Left lobe of liver (tissue), 2 donors: ENCODE results near the gene PAK6. TPM values are rescaled to one million over a fixed set of nuclear protein-coding genes. Genes with fewer than 3 reads are reported as not detected.

Source experiments
- ATAC-seq: fragments of 200-7000 bp; cut with Tn5 transposase; one replicate; pipeline ENCODE4 v1.9.1; 2020; ENCODE audit warnings: mild to moderate bottlenecking, moderate library complexity
- DNase-seq: peaks from one replicate; pipeline ENCODE4 v3.0.0-alpha.2; 2020; ENCODE audit warnings: low spot score
- total RNA-seq: library from RNA; stranded (reverse); gene quantifications from one replicate; pipeline ENCODE4 v1.2.1, GENCODE V29; 2021
- donor health status: DM: no; HTN: no; CAD: no; lungs with moderate emphysema.
- donor health status: DM: no; HTN: yes; CAD: no.

The PAK6 gene
- total RNA-seq, 1 donor from 2014 or later, result not detected

GRCh38 chr15:40254452-40254851 is 15.6 kb downstream of the PAK6 start:
- DNase-seq (no peak), ATAC-seq (no peak)

- ATAC-seq, result no peak
These were observed 16.2 kb downstream of the PAK6 start for GRCh38 chr15:40255033-40255432.

DNA sequence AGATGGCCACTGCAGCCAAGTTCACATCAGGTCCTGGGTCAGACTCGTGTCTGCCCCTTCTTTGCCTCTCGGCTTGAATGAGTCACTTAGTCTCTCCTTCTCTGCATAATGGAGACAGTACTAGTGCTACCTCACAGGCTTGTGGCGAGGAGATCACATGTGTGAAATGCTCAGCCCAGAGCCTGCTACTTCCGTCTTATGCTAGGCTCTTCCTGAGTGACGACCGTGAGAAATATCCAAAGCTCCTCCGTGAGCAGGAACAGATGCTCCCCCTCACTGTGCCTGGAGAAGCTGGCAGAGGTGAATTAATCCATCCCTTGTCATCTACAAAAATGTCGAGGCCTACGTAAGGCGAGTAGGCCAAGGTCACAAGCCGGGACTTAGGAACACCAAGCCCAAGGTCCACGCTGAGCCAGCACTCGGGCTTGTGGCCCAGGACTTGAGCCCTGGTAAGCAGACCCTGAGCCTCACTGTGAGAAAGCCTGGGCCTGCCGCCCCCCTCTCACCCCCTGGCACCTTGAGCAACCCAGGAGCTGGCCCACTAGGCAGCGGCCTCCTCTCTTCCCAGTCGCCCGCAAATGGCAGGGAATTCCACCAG is 17.9 kb downstream of the PAK6 start:
- DNase-seq (no peak), ATAC-seq (no peak)

More at GRCh38 chr15:40255033-40255432, 16.2 kb downstream of the PAK6 start:
- no peak for DNase-seq

- ATAC-seq (no peak), DNase-seq (no peak)
These were observed 19.0 kb downstream of the PAK6 start for GRCh38 chr15:40257656-40258450.

DNA sequence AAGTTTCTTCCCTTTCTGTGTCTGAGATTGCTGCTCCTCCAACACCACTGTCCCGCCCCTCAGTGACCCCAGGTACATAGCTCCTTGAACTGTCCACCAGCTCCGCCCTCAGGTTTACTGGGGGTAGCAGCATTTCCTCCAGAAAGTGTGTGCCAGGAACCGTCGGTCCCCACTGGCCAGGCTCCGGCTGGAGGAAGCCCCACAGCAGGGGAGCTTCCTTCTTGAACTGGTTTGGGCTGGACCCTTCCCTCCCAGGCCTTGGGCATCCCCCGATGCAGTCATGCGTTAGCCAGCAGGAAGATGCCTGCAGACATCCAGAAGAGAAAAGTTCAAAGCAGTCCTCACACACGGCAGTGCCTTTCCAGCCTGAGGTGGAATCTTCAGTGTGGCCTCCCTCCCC is 19.7 kb downstream of the PAK6 start:
- ATAC-seq (no peak), DNase-seq (no peak)

GRCh38 chr15:40259021-40259420 is 20.2 kb downstream of the PAK6 start:
- ATAC-seq (no peak), DNase-seq (no peak)

DNA sequence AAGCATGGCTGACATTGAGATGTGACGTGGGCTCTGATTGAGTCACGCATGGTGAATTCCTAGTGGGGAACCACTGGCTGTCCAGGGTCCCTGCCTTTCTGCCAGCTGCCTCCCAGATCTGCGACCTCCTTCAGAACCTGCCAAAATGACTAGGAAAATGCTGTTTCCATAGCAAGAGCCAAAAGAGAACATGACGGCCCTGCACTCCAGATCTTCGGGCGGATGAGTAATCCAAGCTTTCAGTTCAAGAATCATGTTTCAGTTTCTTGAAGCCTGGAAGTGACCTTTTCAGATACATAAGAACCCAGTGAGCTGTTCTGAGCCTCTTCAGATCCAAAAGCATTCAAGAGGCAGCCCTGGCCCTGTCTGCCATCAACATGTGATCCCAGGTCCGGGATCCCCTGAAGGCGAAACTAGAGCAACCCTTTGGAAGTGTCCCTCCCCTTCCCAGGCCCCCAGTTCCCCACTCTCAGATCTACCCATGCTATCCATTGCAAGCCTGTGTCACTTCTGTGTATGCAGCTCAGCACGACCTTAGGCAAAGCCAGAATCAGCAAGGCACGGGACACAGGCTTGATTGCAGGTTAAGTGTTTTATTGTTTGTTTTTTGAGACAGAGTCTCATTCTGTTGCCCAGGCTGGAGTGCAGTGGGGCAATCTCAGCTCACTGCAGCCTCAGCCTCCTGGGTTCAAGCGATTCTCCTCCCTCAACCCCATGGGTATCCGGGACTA is 24.3 kb downstream of the PAK6 start:
- DNase-seq, result no peak
- ATAC-seq, result no peak

DNA sequence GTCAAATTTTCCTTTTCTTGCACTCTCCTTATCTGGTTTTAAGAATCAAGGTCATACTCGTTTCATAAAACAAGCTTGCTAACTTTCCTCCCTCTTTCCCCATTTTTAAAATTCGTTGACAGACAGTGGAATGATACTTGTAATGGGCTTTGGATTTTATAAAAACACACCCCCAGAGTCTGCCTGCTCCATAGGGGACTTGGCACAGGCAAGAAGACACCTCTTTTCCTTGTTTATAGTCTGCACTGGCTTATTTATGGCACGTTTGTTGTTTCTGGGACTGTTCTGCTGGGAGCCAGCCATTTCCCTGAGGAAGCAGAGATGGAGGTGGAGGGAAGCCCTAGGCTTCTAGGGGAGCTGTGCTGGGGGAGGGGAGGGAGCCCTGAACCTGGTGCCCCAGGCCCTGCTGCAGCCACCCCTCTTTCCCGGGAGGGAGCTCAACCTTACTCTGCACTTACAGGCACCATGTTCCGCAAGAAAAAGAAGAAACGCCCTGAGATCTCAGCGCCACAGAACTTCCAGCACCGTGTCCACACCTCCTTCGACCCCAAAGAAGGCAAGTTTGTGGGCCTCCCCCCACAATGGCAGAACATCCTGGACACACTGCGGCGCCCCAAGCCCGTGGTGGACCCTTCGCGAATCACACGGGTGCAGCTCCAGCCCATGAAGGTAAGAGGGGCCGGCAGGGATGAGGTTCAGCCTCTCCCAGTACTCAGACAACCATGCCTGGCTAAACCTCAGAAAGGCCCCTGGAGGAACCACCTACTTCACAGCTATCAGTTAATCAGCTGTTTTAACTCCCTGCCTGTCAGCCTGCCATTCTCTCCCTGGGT is 25.7 kb downstream of the PAK6 start:
- DNase-seq, result no peak
- no peak for ATAC-seq

- ATAC-seq, result no peak
These were observed 26.5 kb downstream of the PAK6 start for GRCh38 chr15:40265355-40265754.

GRCh38 chr15:40265875-40266274 is 27.0 kb downstream of the PAK6 start:
- no peak for ATAC-seq
- no peak for DNase-seq

More at GRCh38 chr15:40265355-40265754, 26.5 kb downstream of the PAK6 start:
- DNase-seq, result no peak

- DNase-seq (no peak), ATAC-seq (no peak)
These were observed 28.0 kb downstream of the PAK6 start for GRCh38 chr15:40266828-40267304.

- DNase-seq (no peak), ATAC-seq (no peak)
These were observed 28.8 kb downstream of the PAK6 start for GRCh38 chr15:40267670-40268069.

GRCh38 chr15:40269604-40270003 is 30.7 kb downstream of the PAK6 start:
- no peak for DNase-seq
- no peak for ATAC-seq

GRCh38 chr15:40270246-40270995 is 31.6 kb downstream of the PAK6 start:
- no peak for DNase-seq
- ATAC-seq, result no peak

DNA sequence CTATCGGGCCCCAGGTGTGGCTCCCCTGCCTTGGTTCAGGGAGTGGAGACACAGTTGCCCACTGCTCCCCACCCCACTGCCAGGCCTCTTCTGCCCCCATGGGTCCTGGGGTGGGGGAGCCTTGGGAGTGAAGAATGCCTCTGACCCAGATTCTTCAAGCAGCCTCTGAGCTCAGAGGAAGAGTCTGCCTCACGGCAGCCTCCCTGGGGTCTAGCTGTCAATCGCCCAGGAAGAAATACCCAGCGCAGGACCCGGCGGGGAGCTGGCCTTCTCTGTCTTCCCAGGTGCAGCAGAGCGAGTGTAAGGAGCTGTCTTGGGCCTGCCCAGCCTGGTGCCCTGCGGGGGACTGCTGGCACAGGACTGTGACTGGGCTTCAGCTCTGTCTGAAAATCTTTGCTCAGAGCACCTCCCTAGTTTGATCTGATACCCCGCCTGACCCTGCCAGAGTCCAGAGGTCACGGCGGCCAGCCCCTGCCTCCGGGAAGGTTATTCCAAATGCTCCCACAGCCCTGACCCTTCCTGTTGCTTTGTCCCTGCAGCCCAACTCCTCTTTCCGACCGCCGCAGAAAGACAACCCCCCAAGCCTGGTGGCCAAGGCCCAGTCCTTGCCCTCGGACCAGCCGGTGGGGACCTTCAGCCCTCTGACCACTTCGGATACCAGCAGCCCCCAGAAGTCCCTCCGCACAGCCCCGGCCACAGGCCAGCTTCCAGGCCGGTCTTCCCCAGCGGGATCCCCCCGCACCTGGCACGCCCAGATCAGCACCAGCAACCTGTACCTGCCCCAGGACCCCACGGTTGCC is 33.0 kb downstream of the PAK6 start:
- DNase-seq (no peak), ATAC-seq (peak; percentile 47)

DNA sequence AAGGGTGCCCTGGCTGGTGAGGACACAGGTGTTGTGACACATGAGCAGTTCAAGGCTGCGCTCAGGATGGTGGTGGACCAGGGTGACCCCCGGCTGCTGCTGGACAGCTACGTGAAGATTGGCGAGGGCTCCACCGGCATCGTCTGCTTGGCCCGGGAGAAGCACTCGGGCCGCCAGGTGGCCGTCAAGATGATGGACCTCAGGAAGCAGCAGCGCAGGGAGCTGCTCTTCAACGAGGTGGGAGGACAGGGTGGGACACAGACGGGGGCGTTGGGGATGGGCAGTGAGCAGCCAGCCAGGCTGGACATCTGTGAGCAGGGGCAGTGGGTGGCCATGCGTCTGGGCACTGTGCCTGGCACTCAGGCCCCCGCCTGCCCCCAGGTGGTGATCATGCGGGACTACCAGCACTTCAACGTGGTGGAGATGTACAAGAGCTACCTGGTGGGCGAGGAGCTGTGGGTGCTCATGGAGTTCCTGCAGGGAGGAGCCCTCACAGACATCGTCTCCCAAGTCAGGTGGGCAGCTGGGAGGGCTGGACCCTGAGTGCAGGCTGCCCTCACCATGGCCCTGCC is 33.7 kb downstream of the PAK6 start:
- DNase-seq (no peak), ATAC-seq (peak; percentile 52)

- DNase-seq (no peak), ATAC-seq (no peak)
These were observed 34.6 kb downstream of the PAK6 start for GRCh38 chr15:40273428-40273827.

DNA sequence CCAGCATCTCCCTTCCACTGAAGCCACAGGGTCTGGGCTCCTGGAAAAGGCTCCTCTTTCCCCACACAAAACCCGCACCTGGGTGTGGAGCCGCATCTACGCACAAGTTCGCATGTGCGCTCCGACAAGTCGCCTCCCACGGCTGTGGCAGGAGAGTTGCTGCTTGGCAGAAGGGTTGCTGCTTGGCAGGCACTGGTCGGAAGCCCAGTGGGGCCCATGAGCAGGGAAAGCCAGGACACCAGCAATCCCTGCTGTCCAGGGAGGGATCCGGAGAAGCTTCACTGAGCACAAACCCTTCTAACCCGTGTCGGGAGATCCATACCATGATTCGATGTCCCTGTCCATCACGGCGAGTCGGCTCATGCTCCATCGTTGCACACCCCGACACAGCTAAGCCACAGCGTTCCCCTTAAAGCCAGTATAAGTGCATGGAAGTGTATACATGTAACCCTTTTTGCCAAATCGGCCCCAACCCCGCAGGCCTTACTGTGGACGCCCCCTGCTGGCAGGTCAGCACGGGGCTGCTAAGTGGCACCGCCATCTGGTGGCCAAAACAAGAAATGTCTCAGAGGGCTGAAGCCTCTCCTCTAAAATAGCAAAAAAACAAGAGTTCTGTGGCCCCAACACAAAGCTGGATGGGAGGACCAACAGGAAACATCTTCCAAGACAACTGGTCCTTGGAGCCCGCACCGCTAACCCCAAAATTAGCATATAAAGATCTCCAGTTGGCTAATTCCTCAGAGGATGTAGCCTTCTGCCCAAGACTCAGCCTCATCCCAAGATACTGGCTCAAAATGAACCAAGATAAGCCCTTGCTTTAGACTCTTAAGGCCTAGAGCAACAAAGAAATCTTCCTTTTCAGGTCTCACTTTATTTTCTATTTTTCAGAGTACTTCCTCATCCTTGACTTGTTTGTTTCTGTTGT is 35.7 kb downstream of the PAK6 start:
- peak; percentile 83 for DNase-seq
- peak; percentile 86 for ATAC-seq
